GM12878 (cell line): ENCODE measurements around the gene LCP1. TPM values are rescaled to one million over a fixed set of nuclear protein-coding genes. Genes with fewer than 3 reads are reported as not detected.

ENCODE experiments used
- ATAC-seq: fragments of 200-7000 bp; cut with Tn5 transposase; 3 replicates; pipeline ENCODE4 v1.9.1; 2020; ENCODE audit warnings: mild to moderate bottlenecking, moderate library complexity
- BruUV-seq: library from RNA; stranded (reverse); fragments of 400-500 nt; replicated peaks from 2 replicates; lab custom pipeline; 2021; lab: Mats Ljungman, UMichigan
- CTCF ChIA-PET: fragments of 300-600 bp; sonication (Branson Sonifier 250); formaldehyde crosslinking; extraction: SDS; loops from one replicate; lab custom pipeline; 2021; ENCODE audit warnings: inconsistent platforms; lab: Yijun Ruan, JAX
- POLR2A ChIA-PET: fragments of 350-600 bp; formaldehyde crosslinking; extraction: SDS; loops from one replicate; lab custom pipeline; 2021; ENCODE audit warnings: inconsistent platforms; lab: Charles Lee
- RAD21 ChIA-PET: fragments of 300-600 bp; sonication (Branson Sonifier 250); formaldehyde crosslinking; loops from one replicate; lab custom pipeline; 2023; ENCODE audit warnings: antibody characterized with exemption; ENCODE audit not compliant: unreplicated experiment; lab: Charles Lee
- SMC1A ChIA-PET: fragments of 300-600 bp; sonication (Branson Sonifier 250); formaldehyde crosslinking; loops from one replicate; lab custom pipeline; 2023; ENCODE audit not compliant: unreplicated experiment, uncharacterized antibody; lab: Charles Lee
- DNase-seq: peaks from one replicate; pipeline ENCODE4 v3.0.0-alpha.2; 2011; ENCODE audit warnings: low read depth, low spot score
- FAIRE-seq: peaks from 3 replicates; lab custom pipeline; 2011; peaks lifted over from hg19 to GRCh38; lab: Jason Lieb, UNC
- H2AFZ ChIP-seq: 2 replicates; pipeline ENCODE4 v1.6.0; 2011; ENCODE audit warnings: low read depth, low read length, control low read depth; ENCODE audit not compliant: control insufficient read depth
- H3K27ac ChIP-seq: 2 replicates; pipeline ENCODE4 v1.5.1; 2011; ENCODE audit warnings: control low read depth; ENCODE audit not compliant: control insufficient read depth, insufficient read depth
- H3K27me3 ChIP-seq, 2 experiments: replicated peaks in 1 of 2; 2 replicates each; pipeline versions ENCODE4 v1.6.0 to v1.6.1; 2011; ENCODE audit warnings: low read length in 1 of 2; ENCODE audit not compliant: control insufficient read depth in 2 of 2, insufficient read depth in 2 of 2
- H3K36me3 ChIP-seq, 2 experiments: 2 replicates each; pipeline ENCODE4 v1.5.1; 2011; ENCODE audit warnings: low read length in 1 of 2; ENCODE audit not compliant: control insufficient read depth in 2 of 2, insufficient read depth in 2 of 2
- H3K4me1 ChIP-seq: 2 replicates; pipeline ENCODE4 v1.6.1; 2011; ENCODE audit warnings: mild to moderate bottlenecking, low read length, moderate library complexity, mixed read lengths; ENCODE audit not compliant: control insufficient read depth, insufficient read depth
- H3K4me2 ChIP-seq: 2 replicates; pipeline ENCODE4 v1.6.0; 2011; ENCODE audit warnings: control low read depth; ENCODE audit not compliant: control insufficient read depth, insufficient read depth
- H3K4me3 ChIP-seq: fragments of 200-600 bp; sonication (generic); 2 replicates; pipeline ENCODE4 v1.5.1; 2016
- H3K79me2 ChIP-seq: 2 replicates; pipeline ENCODE4 v1.6.0; 2011; ENCODE audit warnings: low read length; ENCODE audit not compliant: control insufficient read depth, insufficient read depth
- H3K9ac ChIP-seq: 2 replicates; pipeline ENCODE4 v1.8.0; 2011; ENCODE audit warnings: low read length, control low read depth, mixed read lengths; ENCODE audit not compliant: control insufficient read depth, insufficient read depth
- H3K9me3 ChIP-seq: replicated peaks from 3 replicates; pipeline ENCODE4 v1.5.1; 2011; ENCODE audit warnings: mild to moderate bottlenecking, low read length; ENCODE audit not compliant: control insufficient read depth, insufficient read depth
- H4K20me1 ChIP-seq: 2 replicates; pipeline ENCODE4 v1.6.0; 2011; ENCODE audit not compliant: control insufficient read depth, insufficient read depth
- CBX5 ChIP-seq: sonication (generic); IDR thresholded peaks from 2 replicates; pipeline ENCODE4 v1.6.1; 2016; ENCODE audit warnings: low read depth, moderate library complexity, mild to moderate bottlenecking, inconsistent platforms
- EGR1 ChIP-seq, 2 experiments: IDR thresholded peaks; 1 replicate in 1 of 2; 2 replicates in 1 of 2; pipeline ENCODE4 v1.6.1; 2011 to 2012; ENCODE audit warnings: low read depth in 2 of 2, low read length in 2 of 2, borderline replicate concordance in 1 of 2, mild to moderate bottlenecking in 1 of 2, moderate library complexity in 1 of 2
- ETV6 ChIP-seq, 2 experiments: fragments of 450-650 bp in 1 of 2; IDR thresholded peaks in 1 of 2; conservative IDR thresholded peaks in 1 of 2; 2 replicates each; pipeline ENCODE4 v1.6.1; 2014; ENCODE audit warnings: antibody characterized with exemption in 1 of 2, borderline replicate concordance in 1 of 2, low read depth in 1 of 2, mild to moderate bottlenecking in 1 of 2, moderate library complexity in 1 of 2
- NFIC ChIP-seq: IDR thresholded peaks from 2 replicates; pipeline ENCODE4 v1.6.1; 2012; ENCODE audit warnings: low read depth, mild to moderate bottlenecking, inconsistent platforms, low read length, moderate library complexity
- NR2F1 ChIP-seq: fragments of 450-650 bp; conservative IDR thresholded peaks from 2 replicates; pipeline ENCODE4 v1.6.1; 2017; ENCODE audit warnings: mild to moderate bottlenecking
- SMAD5 ChIP-seq: IDR thresholded peaks from 2 replicates; pipeline ENCODE4 v1.6.1; 2016; ENCODE audit warnings: antibody characterized with exemption, low read depth
- TARDBP ChIP-seq: IDR thresholded peaks from 2 replicates; pipeline ENCODE4 v1.6.1; 2016; ENCODE audit warnings: borderline replicate concordance
- WGBS: methylation state at CpG from one replicate; pipeline ENCODE4 v1.1.6; 2016; ENCODE audit warnings: low lambda C conversion rate; ENCODE audit not compliant: insufficient replicate concordance, insufficient coverage; ENCODE audit errors: missing lambda C conversion rate; 5-methylcytosine and 5-hydroxymethylcytosine counted together
- in situ Hi-C: fragments of 300-500 bp; cut with MboI; formaldehyde crosslinking; loops from 9 replicates; pipeline ENCODE4 v1.14.3; 2018; ENCODE audit warnings: mixed read lengths
- intact Hi-C: fragments of 100-400 bp; cut with micrococcal nuclease; formaldehyde crosslinking; loops from one replicate; pipeline ENCODE4 v1.14.2; 2022; ENCODE audit not compliant: unreplicated experiment
- polyA plus RNA-seq, 11 experiments: library from polyadenylated mRNA; depleted of rRNA in 4 of 11; unstranded in 6 of 11; stranded (reverse) in 5 of 11; fragments of >200 nt; fragmentation: Nextera tagmentation in 4 of 11; fragmentation: Illumina TruSeq in 1 of 11; extraction: Ambion mirVana in 4 of 11; extraction: Trizol in 1 of 11; gene quantifications; 1 replicate in 1 of 11; 2 replicates in 10 of 11; pipeline versions ENCODE4 v1.2.1 to v1.2.3, GENCODE V29; 2011 to 2016; ENCODE audit warnings: inconsistent platforms in 2 of 11, missing spikeins in 2 of 11, low read depth in 1 of 11
- total RNA-seq, 4 experiments: library from RNA; depleted of rRNA in 3 of 4; stranded (reverse); fragments of >200 nt in 3 of 4; fragmentation: Illumina TruSeq in 1 of 4; extraction: Trizol in 1 of 4; gene quantifications; 2 replicates each; pipeline versions ENCODE4 v1.2.1 to v1.2.3, GENCODE V29; 2013 to 2021
- TF ChIP-seq, protein P1 (sequence below): IDR thresholded peaks from 2 replicates; pipeline ENCODE4 v1.6.1; 2011; ENCODE audit warnings: low read depth, mild to moderate bottlenecking, low read length, moderate library complexity, borderline replicate concordance; ENCODE audit errors: extremely low read depth

Gene LCP1
- total and polyA plus RNA-seq, 10 of the 15 experiments (the other 5 are each of a cell fraction or from before 2014, with no cell fraction given) = 775 to 2,201 (median 1,556) TPM

DNA sequence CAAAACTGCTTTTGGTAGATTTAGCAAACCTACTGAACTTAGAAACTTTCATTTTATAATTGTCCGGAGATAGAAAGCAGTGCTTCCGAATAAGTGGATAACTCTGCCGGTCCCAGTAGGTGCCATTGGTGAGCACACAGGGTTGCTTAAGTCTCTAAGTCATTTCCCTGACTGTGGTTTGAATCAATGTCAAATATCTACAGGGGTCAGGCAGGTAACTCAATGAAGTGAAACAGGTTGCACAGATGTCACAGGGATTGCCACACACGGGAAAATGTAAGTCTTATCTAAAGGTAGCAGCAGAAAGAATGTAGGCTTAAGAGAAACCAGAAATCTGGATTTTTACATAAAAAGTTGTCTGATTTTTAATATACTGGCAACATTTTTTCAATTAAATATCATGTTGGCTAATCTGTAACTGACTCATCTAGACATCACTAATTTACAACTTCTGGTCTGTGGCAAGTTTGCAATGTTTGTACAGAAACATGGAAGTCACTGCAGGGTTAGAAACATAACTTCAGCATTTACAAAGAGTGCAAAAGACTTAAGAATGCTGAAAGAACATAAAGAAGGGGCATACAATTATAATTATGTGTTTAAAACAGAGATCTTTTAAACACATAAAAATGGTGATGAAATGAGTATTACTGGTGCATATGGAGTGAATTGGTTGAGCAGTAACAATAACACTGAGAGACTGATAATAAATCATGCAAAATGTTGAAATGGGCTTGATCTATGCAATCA lies 15.5 kb upstream of the LCP1 start:
- intact Hi-C loops = no loop called here
- H2AFZ ChIP-seq = no peak overlapping the region; the same call in 1 of the 2 replicates
- ATAC-seq = no peak
- SMC1A ChIA-PET = no interaction called here
- RAD21 ChIA-PET = no interaction called here
- H3K36me3 ChIP-seq = no peaks in the 10 kb centered on the region
- H3K4me3 ChIP-seq = no peak overlapping the region
- H3K79me2 ChIP-seq = no peaks in the 10 kb centered on the region
- FAIRE-seq = no peak
- H3K4me1 ChIP-seq = peaks cover 12% of the 10 kb centered on the region
- no peak overlapping the region for H3K27ac ChIP-seq
- H3K27me3 ChIP-seq = no peaks in the 10 kb centered on the region
- POLR2A ChIA-PET = interaction anchor here (0.6 kb wide), 1 partner anchor 23 kb away, joined by 4 read pairs; no protein-coding TSS in a partner anchor
- in situ Hi-C loops = no loop called here
- H3K4me2 ChIP-seq = peak overlapping the region; percentile 23; the same call in 1 of the 2 replicates
- CTCF ChIA-PET = no interaction called here
- 38% methylated on average over 4 of the region's 4 CpGs for WGBS
- no peaks in the 10 kb centered on the region for H3K9me3 ChIP-seq
- TF ChIP-seq NR2F1 (no peak), NFIC (no peak), EGR1 (IDR thresholded peaks at IDR 0.05; ENCODE audit: borderline replicate concordance in 1 of 2, low read depth in 2 of 2, low read length in 2 of 2) (no peak), CBX5 (no peak), SMAD5 (no peak), TARDBP (no peak), ETV6 (conservative IDR thresholded peaks at IDR 0.05 in 1 of 2, IDR thresholded peaks at IDR 0.05 in 1 of 2; ENCODE audit: borderline replicate concordance in 1 of 2, low read depth in 1 of 2) (no peak)
- TF ChIP-seq, protein P1, sequence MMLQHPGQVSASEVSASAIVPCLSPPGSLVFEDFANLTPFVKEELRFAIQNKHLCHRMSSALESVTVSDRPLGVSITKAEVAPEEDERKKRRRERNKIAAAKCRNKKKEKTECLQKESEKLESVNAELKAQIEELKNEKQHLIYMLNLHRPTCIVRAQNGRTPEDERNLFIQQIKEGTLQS = no peak
- BruUV-seq = no TSS peak
- no peaks in the 10 kb centered on the region for H4K20me1 ChIP-seq
- H3K9ac ChIP-seq = no peak overlapping the region
- DNase-seq = no peak
